ENCODE measurements around the gene CXCR5. TPM values are rescaled to one million over a fixed set of nuclear protein-coding genes. Genes with fewer than 3 reads are reported as not detected.

CXCR5 gene
- total and polyA plus RNA-seq, 4 donors = 0.06 to 0.92 TPM; not detected in 2

DNA sequence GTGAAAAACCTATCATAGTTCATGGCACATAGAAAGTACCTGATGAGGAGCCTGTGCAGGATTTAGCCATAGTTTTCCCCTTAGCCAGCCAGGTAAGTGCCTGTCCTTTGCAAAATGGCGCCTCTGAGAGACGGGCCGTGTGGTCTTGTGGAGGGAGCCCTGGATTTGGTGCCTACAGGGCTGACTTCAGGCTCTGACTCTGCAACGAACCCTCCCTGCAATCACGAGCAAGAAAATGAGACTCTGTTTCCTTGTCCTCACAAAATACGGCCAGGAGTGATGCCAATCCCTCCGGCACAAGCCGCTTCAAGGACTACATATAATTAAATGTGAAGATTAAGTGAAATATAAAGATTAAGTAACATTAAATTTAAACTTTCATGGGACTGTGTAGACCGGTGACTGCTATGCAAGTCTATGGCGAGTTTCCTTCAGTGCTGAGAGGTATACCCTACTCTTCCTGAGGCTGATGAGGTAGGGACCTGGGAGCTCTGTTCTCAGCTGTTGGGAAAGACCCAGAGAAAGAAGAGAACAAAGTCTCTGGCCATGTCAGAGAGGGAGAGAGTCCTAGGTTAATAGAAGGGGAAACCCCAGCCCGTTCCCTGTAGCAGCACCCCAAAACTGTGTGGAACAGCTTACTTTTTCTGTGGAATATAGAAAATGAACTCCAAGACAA is 6.1 kb upstream of the CXCR5 start:
- no peaks in the 10 kb centered on the region for H3K9me3 ChIP-seq (ENCODE audit: control insufficient read depth in 4 of 4, low read length in 3 of 4)
- H3K9ac ChIP-seq (ENCODE audit: low read depth in 1 of 2, low read length in 2 of 2) = no peak overlapping the region
- no peaks in the 10 kb centered on the region for H3K27me3 ChIP-seq (ENCODE audit: control insufficient read depth in 4 of 4, insufficient read depth in 4 of 4, low read length in 3 of 4)
- no peak overlapping the region for H3K4me3 ChIP-seq (ENCODE audit: low read depth in 1 of 3, low read length in 3 of 3)
- TF ChIP-seq RAD21 (IDR thresholded peaks at IDR 0.05) = no peak
- TF ChIP-seq FOXA2 (IDR thresholded peaks at IDR 0.05) = no peak
- TF ChIP-seq JUND (IDR thresholded peaks at IDR 0.05) = no peak
- TF ChIP-seq, protein P1, sequence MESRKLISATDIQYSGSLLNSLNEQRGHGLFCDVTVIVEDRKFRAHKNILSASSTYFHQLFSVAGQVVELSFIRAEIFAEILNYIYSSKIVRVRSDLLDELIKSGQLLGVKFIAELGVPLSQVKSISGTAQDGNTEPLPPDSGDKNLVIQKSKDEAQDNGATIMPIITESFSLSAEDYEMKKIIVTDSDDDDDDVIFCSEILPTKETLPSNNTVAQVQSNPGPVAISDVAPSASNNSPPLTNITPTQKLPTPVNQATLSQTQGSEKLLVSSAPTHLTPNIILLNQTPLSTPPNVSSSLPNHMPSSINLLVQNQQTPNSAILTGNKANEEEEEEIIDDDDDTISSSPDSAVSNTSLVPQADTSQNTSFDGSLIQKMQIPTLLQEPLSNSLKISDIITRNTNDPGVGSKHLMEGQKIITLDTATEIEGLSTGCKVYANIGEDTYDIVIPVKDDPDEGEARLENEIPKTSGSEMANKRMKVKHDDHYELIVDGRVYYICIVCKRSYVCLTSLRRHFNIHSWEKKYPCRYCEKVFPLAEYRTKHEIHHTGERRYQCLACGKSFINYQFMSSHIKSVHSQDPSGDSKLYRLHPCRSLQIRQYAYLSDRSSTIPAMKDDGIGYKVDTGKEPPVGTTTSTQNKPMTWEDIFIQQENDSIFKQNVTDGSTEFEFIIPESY (IDR thresholded peaks at IDR 0.05) = no peak
- TF ChIP-seq NR2F2 (IDR thresholded peaks at IDR 0.05) = no peak
- TF ChIP-seq, protein P2, sequence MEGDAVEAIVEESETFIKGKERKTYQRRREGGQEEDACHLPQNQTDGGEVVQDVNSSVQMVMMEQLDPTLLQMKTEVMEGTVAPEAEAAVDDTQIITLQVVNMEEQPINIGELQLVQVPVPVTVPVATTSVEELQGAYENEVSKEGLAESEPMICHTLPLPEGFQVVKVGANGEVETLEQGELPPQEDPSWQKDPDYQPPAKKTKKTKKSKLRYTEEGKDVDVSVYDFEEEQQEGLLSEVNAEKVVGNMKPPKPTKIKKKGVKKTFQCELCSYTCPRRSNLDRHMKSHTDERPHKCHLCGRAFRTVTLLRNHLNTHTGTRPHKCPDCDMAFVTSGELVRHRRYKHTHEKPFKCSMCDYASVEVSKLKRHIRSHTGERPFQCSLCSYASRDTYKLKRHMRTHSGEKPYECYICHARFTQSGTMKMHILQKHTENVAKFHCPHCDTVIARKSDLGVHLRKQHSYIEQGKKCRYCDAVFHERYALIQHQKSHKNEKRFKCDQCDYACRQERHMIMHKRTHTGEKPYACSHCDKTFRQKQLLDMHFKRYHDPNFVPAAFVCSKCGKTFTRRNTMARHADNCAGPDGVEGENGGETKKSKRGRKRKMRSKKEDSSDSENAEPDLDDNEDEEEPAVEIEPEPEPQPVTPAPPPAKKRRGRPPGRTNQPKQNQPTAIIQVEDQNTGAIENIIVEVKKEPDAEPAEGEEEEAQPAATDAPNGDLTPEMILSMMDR (IDR thresholded peaks at IDR 0.05; ENCODE audit: low read depth, low read length, missing input control) = no peak
- TF ChIP-seq EGR1 (IDR thresholded peaks at IDR 0.05; ENCODE audit: low read depth in 2 of 2) = no peak
- no peak for TF ChIP-seq HNF4G (IDR thresholded peaks at IDR 0.05)
- TF ChIP-seq, protein P3, sequence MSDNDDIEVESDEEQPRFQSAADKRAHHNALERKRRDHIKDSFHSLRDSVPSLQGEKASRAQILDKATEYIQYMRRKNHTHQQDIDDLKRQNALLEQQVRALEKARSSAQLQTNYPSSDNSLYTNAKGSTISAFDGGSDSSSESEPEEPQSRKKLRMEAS (IDR thresholded peaks at IDR 0.05) = no peak
- TF ChIP-seq RXRA (IDR thresholded peaks at IDR 0.05) = no peak
- no peak for TF ChIP-seq YY1 (IDR thresholded peaks at IDR 0.05)
- no peak for TF ChIP-seq GABPA (IDR thresholded peaks at IDR 0.05 in 1 of 2, conservative IDR thresholded peaks at IDR 0.05 in 1 of 2)
- TF ChIP-seq SP1 (IDR thresholded peaks at IDR 0.05) = no peak
- TF ChIP-seq, protein P4, sequence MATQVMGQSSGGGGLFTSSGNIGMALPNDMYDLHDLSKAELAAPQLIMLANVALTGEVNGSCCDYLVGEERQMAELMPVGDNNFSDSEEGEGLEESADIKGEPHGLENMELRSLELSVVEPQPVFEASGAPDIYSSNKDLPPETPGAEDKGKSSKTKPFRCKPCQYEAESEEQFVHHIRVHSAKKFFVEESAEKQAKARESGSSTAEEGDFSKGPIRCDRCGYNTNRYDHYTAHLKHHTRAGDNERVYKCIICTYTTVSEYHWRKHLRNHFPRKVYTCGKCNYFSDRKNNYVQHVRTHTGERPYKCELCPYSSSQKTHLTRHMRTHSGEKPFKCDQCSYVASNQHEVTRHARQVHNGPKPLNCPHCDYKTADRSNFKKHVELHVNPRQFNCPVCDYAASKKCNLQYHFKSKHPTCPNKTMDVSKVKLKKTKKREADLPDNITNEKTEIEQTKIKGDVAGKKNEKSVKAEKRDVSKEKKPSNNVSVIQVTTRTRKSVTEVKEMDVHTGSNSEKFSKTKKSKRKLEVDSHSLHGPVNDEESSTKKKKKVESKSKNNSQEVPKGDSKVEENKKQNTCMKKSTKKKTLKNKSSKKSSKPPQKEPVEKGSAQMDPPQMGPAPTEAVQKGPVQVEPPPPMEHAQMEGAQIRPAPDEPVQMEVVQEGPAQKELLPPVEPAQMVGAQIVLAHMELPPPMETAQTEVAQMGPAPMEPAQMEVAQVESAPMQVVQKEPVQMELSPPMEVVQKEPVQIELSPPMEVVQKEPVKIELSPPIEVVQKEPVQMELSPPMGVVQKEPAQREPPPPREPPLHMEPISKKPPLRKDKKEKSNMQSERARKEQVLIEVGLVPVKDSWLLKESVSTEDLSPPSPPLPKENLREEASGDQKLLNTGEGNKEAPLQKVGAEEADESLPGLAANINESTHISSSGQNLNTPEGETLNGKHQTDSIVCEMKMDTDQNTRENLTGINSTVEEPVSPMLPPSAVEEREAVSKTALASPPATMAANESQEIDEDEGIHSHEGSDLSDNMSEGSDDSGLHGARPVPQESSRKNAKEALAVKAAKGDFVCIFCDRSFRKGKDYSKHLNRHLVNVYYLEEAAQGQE (IDR thresholded peaks at IDR 0.05) = no peak
- TF ChIP-seq TAF1 (conservative IDR thresholded peaks at IDR 0.05) = no peak
- H3K36me3 ChIP-seq (ENCODE audit: control insufficient read depth in 4 of 4, insufficient read depth in 3 of 4, low read depth in 1 of 4, low read length in 3 of 4) = no peaks in the 10 kb centered on the region
- no peaks in the 10 kb centered on the region for H3K4me1 ChIP-seq (ENCODE audit: control insufficient read depth in 4 of 4, insufficient read depth in 4 of 4, low read length in 3 of 4)
- no peak for DNase-seq (ENCODE audit: low spot score)
- 92% methylated on average over 11 of the region's 11 CpGs for WGBS
- no peak overlapping the region for H3K27ac ChIP-seq (ENCODE audit: low read depth in 1 of 2, low read length in 2 of 2)

DNA sequence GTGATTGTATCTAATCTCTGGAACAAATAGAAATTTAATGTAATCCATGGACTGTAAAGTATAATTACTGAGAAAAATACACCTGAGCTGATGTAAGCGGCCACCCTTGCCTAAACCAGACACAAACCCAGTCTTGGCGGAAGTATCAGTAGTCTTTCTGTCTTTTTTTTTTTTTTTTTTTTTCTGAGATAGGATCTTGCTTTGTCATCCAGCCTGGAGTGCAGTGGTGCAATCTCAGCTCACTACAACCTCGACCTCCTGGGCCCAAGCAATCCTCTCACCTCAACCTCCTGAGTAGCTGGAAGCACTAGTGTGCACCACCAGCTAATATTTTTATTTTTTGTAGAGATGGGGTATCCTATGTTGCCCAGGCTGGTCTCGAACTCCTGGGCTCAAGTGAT is 5.5 kb upstream of the CXCR5 start:
- Histone ChIP-seq H3K9ac (ENCODE audit: low read depth in 1 of 2, low read length in 2 of 2) (no peak overlapping the region), H3K4me3 (ENCODE audit: low read depth in 1 of 3, low read length in 3 of 3) (no peak overlapping the region), H3K27me3 (ENCODE audit: control insufficient read depth in 4 of 4, insufficient read depth in 4 of 4, low read length in 3 of 4) (no peaks in the 10 kb centered on the region), H3K36me3 (ENCODE audit: control insufficient read depth in 4 of 4, insufficient read depth in 3 of 4, low read depth in 1 of 4, low read length in 3 of 4) (no peaks in the 10 kb centered on the region), H3K9me3 (ENCODE audit: control insufficient read depth in 4 of 4, low read length in 3 of 4) (no peaks in the 10 kb centered on the region), H3K4me1 (ENCODE audit: control insufficient read depth in 4 of 4, insufficient read depth in 4 of 4, low read length in 3 of 4) (no peaks in the 10 kb centered on the region), H3K27ac (ENCODE audit: low read depth in 1 of 2, low read length in 2 of 2) (no peak overlapping the region)
- WGBS = 88% methylated on average over 4 of the region's 4 CpGs
- no peak for DNase-seq (ENCODE audit: low spot score)
- TF ChIP-seq SP1 (IDR thresholded peaks at IDR 0.05) = no peak

All from liver (tissue), 9 donors.